Fibroblast of skin of back (primary cell): ENCODE measurements around the gene SLC10A1.

ENCODE experiments used
- DNase-seq: peaks from one replicate; pipeline ENCODE4 v3.0.0-alpha.2; 2013

SLC10A1 gene

GRCh38 chr14:69808919-69809808 lies 12.1 kb upstream of the SLC10A1 start:
- DNase-seq: no peak

DNA sequence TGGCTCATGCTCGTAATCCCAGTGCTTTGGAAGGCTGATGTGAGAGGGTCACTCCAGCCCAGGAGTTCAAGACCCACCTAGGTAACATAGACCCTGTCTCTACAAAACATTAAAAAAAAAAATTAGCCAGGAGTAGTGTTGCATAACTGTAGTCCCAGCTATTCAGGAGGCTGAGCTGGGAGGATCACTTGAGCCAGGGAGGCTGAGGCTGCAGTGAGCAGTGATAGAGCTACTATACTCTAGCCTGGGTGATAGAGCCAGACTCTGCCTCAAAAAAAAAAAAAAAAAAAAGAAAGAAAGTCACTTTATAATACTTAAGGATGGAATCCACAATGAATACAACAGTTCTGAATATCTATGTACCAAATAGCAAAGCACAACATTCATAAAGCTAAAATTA lies 10.2 kb upstream of the SLC10A1 start:
- no peak for DNase-seq

GRCh38 chr14:69804902-69805301 lies 7.9 kb upstream of the SLC10A1 start:
- no peak for DNase-seq

DNA sequence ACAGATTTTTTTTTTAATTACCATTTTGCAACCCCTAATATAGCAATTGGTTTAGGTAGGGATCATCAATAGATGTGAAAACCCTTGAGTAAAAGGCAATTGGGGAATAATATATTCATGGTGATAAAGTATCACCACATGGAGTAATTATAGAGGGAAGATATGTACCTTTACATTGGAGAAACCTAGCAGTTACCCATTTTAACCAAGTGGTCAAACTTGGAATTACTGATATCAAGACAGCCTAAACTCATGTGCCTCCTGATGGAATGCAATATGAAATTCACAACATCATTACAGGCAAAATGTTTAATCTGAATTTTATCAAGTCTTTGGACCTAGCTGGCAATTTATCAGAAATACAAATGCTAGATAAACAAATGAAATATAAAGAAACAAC lies 6.7 kb upstream of the SLC10A1 start:
- DNase-seq: no peak

- DNase-seq: no peak
Measured at GRCh38 chr14:69798339-69798735, 1.3 kb upstream of the SLC10A1 start.

DNA sequence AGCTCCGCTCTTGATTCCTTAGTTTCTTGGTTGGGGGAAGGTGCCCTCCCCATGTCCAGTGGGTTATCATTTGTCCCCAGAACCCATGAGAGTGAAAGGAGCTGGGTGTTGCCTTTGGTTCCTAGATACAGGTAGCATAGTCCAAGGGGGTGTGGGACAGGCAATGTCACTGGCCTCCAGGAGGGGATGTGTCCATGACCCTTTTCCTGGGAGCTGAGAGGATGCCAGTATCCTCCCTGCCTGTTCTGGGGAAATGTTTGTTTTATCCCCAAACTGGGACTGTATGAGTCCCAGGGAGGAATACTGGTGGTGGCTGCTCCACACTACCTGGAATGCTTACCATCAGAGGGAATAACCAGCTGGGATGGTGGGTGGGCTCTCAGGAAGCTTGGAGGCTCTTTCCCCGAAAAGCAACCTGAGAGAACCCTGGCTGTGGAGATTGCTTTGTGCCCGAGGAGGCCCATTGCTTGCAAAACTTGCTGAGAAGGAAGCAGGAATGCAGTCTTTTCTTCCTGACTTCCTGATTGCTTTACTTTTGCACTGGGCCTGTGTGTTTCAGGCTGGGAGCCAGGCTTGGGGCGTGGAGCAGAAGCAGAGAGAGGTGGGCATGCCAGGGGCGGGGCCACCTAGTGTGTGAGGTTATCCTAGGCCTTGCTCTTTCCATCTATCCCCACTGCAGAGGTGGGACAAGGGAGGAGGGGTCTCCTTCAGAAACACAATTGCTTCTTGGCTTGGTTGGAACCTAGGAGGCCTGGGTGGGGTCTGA lies 715 bp upstream of the SLC10A1 start:
- DNase-seq: no peak

GRCh38 chr14:69795691-69796090 lies 1.4 kb downstream of the SLC10A1 start:
- DNase-seq: no peak

- DNase-seq: no peak
Measured at GRCh38 chr14:69794791-69795190, 2.2 kb downstream of the SLC10A1 start.

- DNase-seq: no peak
Measured at GRCh38 chr14:69792887-69793421, 4.1 kb downstream of the SLC10A1 start.

DNA sequence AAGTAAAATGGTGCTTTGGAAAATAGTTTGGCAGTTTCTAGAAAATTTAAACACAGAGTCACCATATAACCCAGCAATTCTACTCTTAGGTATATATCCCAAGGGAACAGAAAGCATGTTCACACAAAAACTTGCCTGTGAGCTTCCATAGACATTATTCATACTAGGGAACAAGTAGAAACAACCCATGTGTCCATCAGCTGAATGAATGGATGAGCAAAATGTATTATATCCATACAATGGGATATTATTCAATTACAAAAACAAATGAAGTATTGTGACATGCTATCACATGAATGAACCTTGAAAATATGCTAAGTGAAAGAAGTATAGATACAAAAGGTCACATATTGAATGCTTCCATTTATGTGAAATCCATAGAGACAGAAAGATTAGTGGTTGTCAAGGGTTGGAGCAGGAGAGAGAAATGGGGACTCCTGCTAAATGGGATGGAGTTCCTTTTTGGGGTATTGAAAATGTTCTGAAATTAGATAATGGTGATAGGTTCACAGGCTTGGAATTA lies 7.9 kb downstream of the SLC10A1 start:
- no peak for DNase-seq

GRCh38 chr14:69786603-69787002 lies 10.4 kb downstream of the SLC10A1 start:
- DNase-seq: no peak

- DNase-seq: no peak
Measured at GRCh38 chr14:69784942-69785341, 12.1 kb downstream of the SLC10A1 start.

- no peak for DNase-seq
Measured at GRCh38 chr14:69780952-69781351, 16.1 kb downstream of the SLC10A1 start.

GRCh38 chr14:69780092-69780491 lies 16.9 kb downstream of the SLC10A1 start:
- DNase-seq: no peak

DNA sequence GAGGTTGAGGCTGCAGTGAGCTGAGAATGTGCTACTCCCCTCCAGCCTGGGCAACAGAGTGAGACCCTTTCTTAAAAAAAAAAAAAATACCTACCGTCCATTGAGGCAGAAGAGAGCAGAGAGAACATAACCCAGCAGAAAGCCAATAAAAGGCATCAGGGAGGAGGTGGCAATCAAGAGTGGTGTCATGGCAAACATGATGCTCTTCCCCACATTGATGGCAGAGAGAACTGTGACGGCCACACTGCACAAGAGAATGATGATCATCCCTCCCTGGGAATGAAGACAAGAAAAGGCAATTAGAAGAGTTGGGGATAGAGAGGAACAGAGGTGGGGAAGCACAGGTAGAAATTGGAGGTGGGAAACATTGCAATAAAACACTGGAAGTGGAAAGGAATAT lies 18.0 kb downstream of the SLC10A1 start:
- DNase-seq: no peak

GRCh38 chr14:69776875-69777453 lies 20.1 kb downstream of the SLC10A1 start:
- no peak for DNase-seq

DNA sequence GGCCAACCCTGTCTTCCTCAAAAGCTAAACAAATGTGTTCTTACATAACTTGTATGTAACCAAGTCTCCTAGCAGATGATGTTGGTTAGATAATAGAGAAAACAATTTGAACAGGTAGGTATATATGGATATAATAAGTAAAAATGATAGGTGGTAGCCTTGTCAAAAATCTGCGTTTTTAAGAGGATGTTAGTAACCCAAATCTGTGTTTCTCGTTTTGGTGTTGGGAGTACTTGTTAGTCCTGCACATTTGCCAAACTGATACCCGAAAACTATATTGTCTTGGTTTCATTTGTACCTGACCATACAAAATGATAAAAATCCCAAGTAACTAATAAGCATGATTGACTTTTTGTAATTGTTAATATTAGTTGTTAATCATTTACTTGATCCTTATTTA lies 22.0 kb downstream of the SLC10A1 start:
- no peak for DNase-seq

- no peak for DNase-seq
Measured at GRCh38 chr14:69773571-69774276, 23.3 kb downstream of the SLC10A1 start.

GRCh38 chr14:69772082-69773017 lies 24.7 kb downstream of the SLC10A1 start:
- DNase-seq: no peak

DNA sequence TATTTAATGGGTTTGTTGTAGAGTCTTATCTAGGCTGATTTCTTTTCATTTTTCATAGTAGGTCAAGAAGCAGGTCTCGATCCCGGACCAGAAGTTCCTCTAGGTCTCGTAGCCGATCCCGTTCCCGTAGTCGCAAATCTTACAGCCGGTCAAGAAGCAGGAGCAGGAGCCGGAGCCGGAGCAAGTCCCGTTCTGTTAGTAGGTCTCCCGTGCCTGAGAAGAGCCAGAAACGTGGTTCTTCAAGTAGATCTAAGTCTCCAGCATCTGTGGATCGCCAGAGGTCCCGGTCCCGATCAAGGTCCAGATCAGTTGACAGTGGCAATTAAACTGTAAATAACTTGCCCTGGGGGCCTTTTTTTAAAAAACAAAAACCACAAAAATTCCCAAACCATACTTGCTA lies 25.9 kb downstream of the SLC10A1 start:
- DNase-seq: no peak

- DNase-seq: no peak
Measured at GRCh38 chr14:69770559-69770958, 26.5 kb downstream of the SLC10A1 start.
